Embryonic facial prominence (tissue), 1 donor: Measurements from ENCODE around the gene ARSA.
"Not testable (repeated sequence)": the region's sequence is repeated elsewhere in the genome, so short reads cannot be mapped to it uniquely, and the experiment has no call there.

ENCODE experiments used
- DNase-seq: peaks from one replicate; pipeline ENCODE4 v3.0.0-alpha.2; 2016; ENCODE audit errors: extremely low spot score

The ARSA gene

GRCh38 chr22:50622723-50623327, 5.1 kb downstream of the ARSA start:
- no peak for DNase-seq

DNA sequence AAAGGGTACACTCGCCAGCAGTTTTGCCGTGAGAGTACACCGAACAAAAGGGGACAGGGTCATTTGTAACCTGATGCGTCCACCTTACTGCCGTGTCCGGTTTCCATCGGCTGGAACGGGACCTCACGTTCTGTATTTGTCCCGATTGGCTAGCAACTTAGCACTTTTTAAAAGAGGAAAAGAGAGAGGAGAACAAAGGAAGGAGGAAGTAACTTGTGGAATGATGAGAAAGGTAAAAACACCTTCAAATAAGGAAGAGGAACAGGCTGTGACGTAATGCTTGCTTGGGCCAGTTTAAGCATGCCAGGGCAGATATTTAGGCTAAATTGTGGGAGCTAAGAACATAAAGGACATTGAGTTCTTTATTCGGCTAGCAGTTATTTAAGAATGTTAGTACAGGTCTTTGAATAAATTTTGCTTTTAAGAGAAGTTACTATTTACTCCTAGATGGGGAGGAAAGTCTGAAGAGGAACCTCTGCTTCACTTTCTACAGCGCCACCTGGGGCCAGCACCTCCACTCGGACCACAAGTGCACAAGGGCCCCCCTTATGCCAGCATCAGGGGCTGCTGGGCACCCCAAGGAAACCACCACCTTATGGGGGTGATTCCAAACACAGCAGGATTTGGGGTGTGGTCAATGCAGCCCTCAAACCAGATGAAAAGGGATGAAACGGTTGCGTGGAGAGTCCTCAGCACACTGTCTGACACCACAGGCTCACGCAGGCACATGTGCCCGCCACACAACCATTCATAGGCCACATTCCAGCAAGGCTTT, 5.8 kb downstream of the ARSA start:
- DNase-seq = no peak

DNA sequence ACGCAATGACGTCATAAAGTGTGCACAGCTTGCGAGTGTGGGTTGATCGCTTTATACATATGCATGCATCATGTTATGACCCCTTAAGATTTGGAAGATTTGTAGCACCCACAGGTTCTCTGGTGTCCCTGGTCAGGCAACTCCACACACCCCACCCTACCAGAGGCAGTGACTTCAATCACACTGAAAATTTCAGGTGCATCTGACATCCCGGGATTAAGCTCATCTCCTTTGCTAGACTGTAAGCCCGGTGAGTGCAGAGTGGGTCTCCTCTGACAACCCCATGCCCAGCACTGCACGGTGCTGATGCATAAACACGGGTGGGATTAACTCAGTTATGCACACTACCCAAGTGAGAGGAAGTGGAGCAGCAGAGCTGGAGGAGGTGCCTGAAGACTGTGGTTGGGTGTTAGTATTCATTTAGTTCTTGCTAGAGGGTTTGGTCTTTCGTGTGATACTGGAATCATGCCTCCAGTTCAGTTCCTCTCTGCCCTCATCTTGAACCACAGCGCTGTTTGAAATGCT, 6.5 kb downstream of the ARSA start:
- no peak for DNase-seq

DNA sequence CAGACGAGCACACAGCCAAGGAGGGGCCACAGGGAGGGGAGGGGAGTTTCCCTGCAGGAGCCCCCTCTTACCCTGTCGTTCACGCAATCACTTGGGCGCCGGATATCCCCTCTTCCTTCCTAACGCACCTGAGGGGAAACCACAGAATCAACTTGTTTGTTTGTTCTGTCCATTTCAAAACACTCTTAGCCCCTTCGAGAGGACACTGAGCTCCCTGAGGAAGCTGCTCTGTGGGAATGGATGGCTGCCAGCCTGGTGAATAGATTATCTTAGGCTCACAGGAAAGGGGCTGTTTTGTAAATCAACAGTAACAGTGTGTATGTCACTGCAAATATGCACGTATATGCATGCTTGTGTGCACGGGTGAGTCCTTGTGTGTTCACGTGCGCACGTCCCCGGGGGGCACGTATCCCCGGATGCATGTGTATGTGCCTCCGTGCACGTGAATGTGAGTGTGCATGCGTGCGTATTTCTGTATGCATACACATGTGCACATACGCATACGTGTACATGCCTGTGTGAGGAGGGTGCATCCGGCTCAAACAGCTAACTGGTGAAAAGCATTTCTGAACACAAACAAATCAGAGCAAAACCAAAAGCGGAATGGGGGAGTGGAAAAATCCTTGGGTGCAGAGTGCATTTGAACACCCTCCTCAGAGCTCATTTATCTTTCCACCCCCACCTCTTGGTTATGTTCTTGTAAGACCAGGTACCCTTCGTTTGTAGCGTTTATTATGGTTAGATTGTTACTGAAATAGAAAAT, 7.2 kb downstream of the ARSA start:
- DNase-seq = peak; percentile 44

DNA sequence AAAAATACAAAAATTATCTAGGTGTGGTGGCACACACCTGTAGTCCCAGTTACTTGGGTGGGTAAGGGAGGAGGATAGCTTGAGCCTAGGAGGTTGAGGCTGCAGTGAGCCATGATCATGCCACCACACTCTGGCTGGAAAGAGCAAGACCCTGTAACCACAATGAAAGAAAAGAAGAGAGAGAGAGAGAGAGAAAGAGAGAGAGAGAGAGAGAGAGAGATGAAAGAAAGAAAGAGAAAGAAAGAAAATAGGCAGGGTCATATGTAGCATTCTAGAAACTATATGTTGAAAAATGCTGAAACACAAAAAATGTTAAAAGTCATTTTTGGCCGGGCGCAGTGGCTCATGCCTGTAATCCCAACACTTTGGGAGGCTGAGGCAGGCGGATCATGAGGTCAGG, 13.7 kb downstream of the ARSA start:
- not testable (repeated sequence) for DNase-seq

- no peak for DNase-seq
These were observed 14.5 kb downstream of the ARSA start for GRCh38 chr22:50613291-50613981.

- DNase-seq = no peak
These were observed 15.3 kb downstream of the ARSA start for GRCh38 chr22:50612528-50613221.

DNA sequence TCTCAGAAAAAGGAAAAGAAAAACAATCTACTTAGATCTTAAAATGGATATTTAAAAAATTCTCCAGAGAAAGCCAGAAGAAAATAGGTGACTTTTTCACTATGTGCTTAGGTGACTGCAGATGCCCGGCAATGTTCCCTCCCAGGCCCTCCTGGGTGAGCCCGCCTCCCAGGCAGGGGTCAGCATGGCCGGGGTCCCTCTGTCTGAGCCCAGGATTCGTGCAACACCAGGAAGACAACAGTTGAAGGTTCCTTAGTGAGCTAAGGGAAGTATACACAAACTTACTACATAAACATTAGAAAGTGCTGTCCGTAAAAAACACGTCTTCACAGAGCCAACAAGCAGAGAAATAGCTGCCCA, 15.8 kb downstream of the ARSA start:
- DNase-seq = no peak

DNA sequence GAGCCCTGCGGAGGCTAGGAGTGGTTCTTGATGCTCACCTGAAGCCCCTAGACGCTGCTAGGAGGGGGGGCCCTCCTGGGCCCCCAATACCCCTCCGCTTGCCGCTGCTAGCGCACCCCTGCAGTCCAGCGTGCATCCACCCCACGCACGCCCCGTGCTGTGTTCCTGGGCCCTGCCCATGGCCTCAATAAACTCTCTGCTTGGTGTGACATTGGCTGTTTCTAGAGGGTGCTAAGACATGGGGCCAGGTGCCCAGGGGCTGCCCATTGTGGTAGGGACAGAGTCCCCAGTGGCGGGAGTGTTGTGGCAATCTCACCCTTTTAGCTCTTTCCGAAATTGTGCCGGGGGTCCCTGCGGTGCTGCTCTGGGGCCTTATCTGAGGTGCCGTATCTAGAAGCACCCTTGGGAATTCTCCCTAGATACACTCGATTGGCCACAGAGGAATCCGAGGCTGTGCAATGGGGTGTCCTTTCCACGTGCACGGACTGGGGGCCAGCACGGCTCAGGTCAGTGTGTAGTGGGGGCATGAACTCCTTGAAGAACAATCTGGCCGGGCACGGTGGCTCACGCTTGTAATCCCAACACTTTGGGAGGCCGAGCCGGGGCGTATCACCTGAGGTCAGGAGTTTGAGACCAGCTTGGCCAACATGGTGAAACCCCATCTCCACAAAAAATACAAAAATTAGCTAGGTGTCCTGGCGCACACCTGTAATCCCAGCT, 16.5 kb downstream of the ARSA start:
- no peak for DNase-seq

- no peak for DNase-seq
These were observed 17.4 kb downstream of the ARSA start for GRCh38 chr22:50610581-50610980.

DNA sequence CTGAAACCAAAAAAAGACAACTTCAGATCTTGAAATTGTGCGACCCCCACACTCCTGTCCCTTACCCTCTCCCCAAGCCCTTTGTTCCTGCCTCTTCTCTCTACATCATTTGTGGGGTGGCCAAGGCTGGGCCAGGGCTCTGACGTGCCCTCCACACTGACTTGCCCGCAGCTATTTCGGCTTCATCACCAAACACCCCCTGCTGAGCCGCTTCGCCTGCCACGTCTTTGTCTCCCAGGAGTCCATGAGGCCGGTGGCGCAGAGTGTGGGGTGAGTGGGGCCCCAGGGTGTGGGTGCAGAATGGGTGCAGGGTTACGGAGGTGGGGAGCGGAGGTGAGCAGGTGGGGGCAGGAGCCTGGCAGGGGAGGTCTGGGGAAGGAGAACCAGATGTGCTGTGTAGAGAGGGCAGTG, 17.9 kb downstream of the ARSA start:
- no peak for DNase-seq

- no peak for DNase-seq
These were observed 18.4 kb downstream of the ARSA start for GRCh38 chr22:50609599-50609998.

DNA sequence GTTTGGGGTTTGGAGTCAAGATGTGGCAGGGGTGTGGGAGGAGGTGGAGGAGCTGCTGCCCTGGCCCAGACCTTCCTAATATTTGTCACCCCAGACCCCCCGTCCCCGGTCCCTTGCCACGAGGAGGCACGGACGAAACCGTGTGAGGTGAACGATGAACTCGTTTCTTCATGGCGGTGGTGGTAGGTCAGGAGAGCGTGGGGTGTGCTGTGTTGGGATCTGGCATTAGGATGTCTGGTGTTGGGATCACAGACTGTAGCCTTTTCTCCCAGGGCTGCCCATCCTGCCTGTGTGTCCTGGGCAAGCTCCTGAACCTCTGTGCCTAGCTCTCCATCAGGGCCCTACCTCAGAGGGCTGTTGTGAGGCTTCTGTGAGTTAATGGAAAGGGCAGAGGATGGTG, 19.0 kb downstream of the ARSA start:
- DNase-seq = no peak

DNA sequence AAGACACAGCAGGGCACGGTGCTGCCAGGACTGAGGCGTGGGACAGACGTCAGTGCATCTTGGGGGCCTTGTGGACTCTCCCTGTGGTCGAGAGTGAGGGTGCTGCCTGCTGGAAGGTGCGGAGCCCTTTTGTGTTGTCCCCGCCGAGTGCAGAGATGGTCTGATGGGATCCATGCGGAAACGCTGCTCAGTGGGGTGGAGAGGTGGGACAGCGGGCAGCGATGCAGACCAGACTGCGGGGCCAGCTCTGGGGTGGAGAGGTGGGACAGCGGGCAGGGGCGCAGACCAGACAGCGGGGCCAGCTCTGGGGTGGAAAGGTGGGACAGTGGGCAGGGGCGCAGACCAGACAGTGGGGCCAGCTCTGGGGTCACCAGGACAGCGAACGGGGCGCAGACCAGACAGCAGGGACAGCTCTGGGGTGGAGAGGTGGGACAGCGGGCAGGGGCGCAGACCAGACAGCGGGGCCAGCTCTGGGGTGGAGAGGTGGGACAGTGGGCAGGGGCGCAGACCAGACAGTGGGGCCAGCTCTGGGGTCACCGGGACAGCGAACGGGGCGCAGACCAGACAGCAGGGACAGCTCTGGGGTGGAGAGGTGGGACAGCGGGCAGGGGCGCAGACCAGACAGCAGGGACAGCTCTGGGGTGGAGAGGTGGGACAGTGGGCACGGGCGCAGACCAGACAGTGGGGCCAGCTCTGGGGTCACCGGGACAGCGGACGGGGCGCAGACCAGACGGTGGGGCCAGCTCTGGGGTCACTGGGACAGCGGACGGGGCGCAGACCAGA, 19.7 kb downstream of the ARSA start:
- not testable (repeated sequence) for DNase-seq

- DNase-seq = no peak
These were observed 20.3 kb downstream of the ARSA start for GRCh38 chr22:50607659-50608020.

- no peak for DNase-seq
These were observed 20.9 kb downstream of the ARSA start for GRCh38 chr22:50606946-50607658.

GRCh38 chr22:50606165-50606945, 21.6 kb downstream of the ARSA start:
- DNase-seq = no peak

DNA sequence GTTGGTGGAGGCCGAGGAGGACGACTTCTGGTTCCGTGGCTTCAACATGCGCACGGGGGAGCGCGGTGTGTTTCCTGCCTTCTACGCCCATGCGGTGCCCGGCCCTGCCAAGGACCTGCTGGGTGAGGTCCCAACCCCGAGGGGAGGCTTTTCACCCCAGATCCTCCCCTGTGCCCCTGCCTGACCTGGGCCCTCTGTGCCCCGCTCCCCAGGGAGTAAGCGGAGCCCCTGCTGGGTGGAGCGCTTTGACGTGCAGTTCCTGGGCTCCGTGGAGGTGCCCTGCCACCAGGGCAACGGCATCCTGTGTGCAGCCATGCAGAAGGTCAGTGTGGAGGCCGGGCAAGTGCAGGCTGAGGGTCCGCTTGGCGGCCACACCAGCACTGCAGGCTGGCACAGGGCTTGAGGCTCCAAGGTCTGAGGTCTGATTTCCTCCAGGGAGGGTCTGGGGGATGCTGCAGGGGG, 22.3 kb downstream of the ARSA start:
- DNase-seq = no peak
